HepG2 (cell line): Measurements from ENCODE around the gene ACSL6. TPM values are rescaled to one million over a fixed set of nuclear protein-coding genes. Genes with fewer than 3 reads are reported as not detected.

Source experiments
- ETV6 ChIP-seq: sonication (generic); formaldehyde crosslinking; conservative IDR thresholded peaks from 2 replicates; pipeline ENCODE4 v1.4.0; 2020; ENCODE audit warnings: missing genetic modification reagents
- GTF3A ChIP-seq: sonication (generic); formaldehyde crosslinking; conservative IDR thresholded peaks from 2 replicates; pipeline ENCODE4 v1.4.0; 2020; ENCODE audit warnings: mild to moderate bottlenecking, missing genetic modification reagents
- KAT8 ChIP-seq: IDR thresholded peaks from 2 replicates; pipeline ENCODE4 v1.6.1; 2016; ENCODE audit warnings: missing genetic modification reagents, missing compliant biosample characterization
- KDM2A ChIP-seq: sonication (generic); formaldehyde crosslinking; IDR thresholded peaks from 2 replicates; pipeline ENCODE4 v1.4.0; 2020; ENCODE audit warnings: low read depth, missing genetic modification reagents, borderline replicate concordance
- NR3C1 ChIP-seq: sonication (generic); formaldehyde crosslinking; IDR thresholded peaks from 2 replicates; pipeline ENCODE4 v1.4.0; 2020; ENCODE audit warnings: missing genetic modification reagents
- POLR2G ChIP-seq: fragments of 200-400 bp; formaldehyde crosslinking; IDR thresholded peaks from 2 replicates; pipeline ENCODE4 v1.6.1; 2018; ENCODE audit warnings: mild to moderate bottlenecking, low read depth, low read length, moderate library complexity
- RFX3 ChIP-seq: IDR thresholded peaks from 2 replicates; pipeline ENCODE4 v1.6.1; 2016; ENCODE audit warnings: missing biosample characterization, missing genetic modification reagents
- SRF ChIP-seq: IDR thresholded peaks from 2 replicates; pipeline ENCODE4 v1.6.1; 2011; ENCODE audit warnings: mild to moderate bottlenecking, low read depth, low read length, moderate library complexity
- ZNF263 ChIP-seq: sonication (generic); formaldehyde crosslinking; IDR thresholded peaks from 2 replicates; pipeline ENCODE4 v1.4.0; 2020; ENCODE audit warnings: missing genetic modification reagents
- ZNF441 ChIP-seq: sonication (generic); formaldehyde crosslinking; IDR thresholded peaks from 2 replicates; pipeline ENCODE4 v1.7.0; 2021; ENCODE audit warnings: missing genetic modification reagents, borderline replicate concordance
- ZNF547 ChIP-seq: sonication (generic); formaldehyde crosslinking; IDR thresholded peaks from 2 replicates; pipeline ENCODE4 v1.5.1; 2020; ENCODE audit warnings: mild to moderate bottlenecking, missing genetic modification reagents
- ZNF720 ChIP-seq: sonication (generic); formaldehyde crosslinking; IDR thresholded peaks from 2 replicates; pipeline ENCODE4 v1.4.0; 2020; ENCODE audit warnings: missing genetic modification reagents
- ZNF773 ChIP-seq: sonication (generic); formaldehyde crosslinking; IDR thresholded peaks from 2 replicates; pipeline ENCODE4 v1.4.0; 2020; ENCODE audit warnings: missing genetic modification reagents, borderline replicate concordance
- polyA plus RNA-seq, 8 experiments: library from polyadenylated mRNA; depleted of rRNA in 3 of 8; stranded (reverse) in 7 of 8; unstranded in 1 of 8; fragments of >200 nt; fragmentation: Illumina TruSeq in 4 of 8; extraction: Trizol in 4 of 8; gene quantifications; 2 replicates each; pipeline versions ENCODE4 v1.2.1 to v1.2.3, GENCODE V29; 2011 to 2016; ENCODE audit warnings: low read depth in 4 of 8, missing spikeins in 1 of 8, mixed read lengths in 1 of 8; ENCODE audit not compliant: insufficient read depth in 1 of 8
- total RNA-seq, 5 experiments: library from RNA; depleted of rRNA; stranded (reverse); fragments of >200 nt; fragmentation: Illumina TruSeq; extraction: Trizol; gene quantifications; 2 replicates each; pipeline ENCODE4 v1.2.3, GENCODE V29; 2016; ENCODE audit warnings: low read depth in 1 of 5
- TF ChIP-seq, protein P1 (sequence below): sonication (generic); formaldehyde crosslinking; IDR thresholded peaks from 2 replicates; pipeline ENCODE4 v1.5.1; 2020; ENCODE audit warnings: missing genetic modification reagents, mild to moderate bottlenecking, borderline replicate concordance
- TF ChIP-seq, protein P2 (sequence below): sonication (generic); formaldehyde crosslinking; IDR thresholded peaks from 2 replicates; pipeline ENCODE4 v1.5.0; 2020; ENCODE audit warnings: missing genetic modification reagents
- TF ChIP-seq, protein P3 (sequence below): sonication (generic); formaldehyde crosslinking; IDR thresholded peaks from 2 replicates; pipeline ENCODE4 v1.5.0; 2020; ENCODE audit warnings: missing genetic modification reagents
- TF ChIP-seq, protein P4 (sequence below): sonication (generic); formaldehyde crosslinking; IDR thresholded peaks from 2 replicates; pipeline ENCODE4 v1.4.0; 2020; ENCODE audit warnings: mild to moderate bottlenecking, missing genetic modification reagents
- TF ChIP-seq, protein P5 (sequence below): sonication (generic); formaldehyde crosslinking; IDR thresholded peaks from 2 replicates; pipeline ENCODE4 v1.5.0; 2020; ENCODE audit warnings: mild to moderate bottlenecking, missing genetic modification reagents

Gene ACSL6
- total and polyA plus RNA-seq, 2 of the 13 experiments (the other 11 are each of a cell fraction or from before 2014, with no cell fraction given), result 3.7 to 3.8 TPM

DNA sequence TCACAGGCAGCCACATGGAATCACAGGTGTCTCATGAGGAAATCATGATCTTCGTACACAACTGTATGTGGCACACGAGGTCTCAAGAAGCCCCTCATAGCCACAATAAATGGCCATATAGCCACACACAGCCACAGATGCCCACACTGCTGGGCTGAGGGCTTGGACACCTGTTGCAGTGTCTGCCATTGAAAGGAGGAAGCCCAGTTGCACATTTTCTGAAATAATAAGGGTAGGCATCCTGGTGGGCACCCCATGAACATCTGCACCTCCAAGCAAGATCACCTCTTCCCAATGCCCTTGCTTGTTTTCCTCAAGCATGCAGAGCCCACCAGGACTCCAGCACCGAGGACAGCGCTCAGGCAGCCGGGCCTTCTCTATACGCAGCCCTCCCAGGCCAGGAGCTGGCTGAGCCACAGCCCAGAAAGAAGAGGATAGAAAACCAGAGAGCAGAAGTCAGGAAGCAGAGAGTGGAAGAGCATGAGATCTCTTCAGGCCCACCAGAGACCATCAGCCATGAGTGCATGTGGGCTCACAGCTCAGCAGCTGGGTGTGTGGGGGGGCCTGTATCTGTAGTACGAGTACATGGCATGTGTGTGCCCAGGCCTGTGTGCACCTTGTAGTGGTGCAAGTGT lies 1.0 kb upstream of the ACSL6 start (continued):
- TF ChIP-seq ETV6 (CRISPR knock-in tag) (peak; percentile 78; the same call in 1 of the 2 replicates), NR3C1 (no peak), GTF3A (no peak), SRF (no peak), ZNF773 (0 out of 2 replicates have a peak, but pooled peaks have one; percentile 81), RFX3 (no peak; the same call in 1 of the 2 replicates), KAT8 (0 out of 2 replicates have a peak, but pooled peaks have one; percentile 34), KDM2A (CRISPR knock-in tag) (peak; percentile 72; the same call in 1 of the 2 replicates), ZNF720 (CRISPR knock-in tag) (no peak), POLR2G (no peak), ZNF547 (CRISPR knock-in tag) (no peak), ZNF441 (CRISPR knock-in tag) (peak; percentile 76; the same call in 1 of the 2 replicates), ZNF263 (CRISPR knock-in tag) (no peak)
- TF ChIP-seq, protein P1, sequence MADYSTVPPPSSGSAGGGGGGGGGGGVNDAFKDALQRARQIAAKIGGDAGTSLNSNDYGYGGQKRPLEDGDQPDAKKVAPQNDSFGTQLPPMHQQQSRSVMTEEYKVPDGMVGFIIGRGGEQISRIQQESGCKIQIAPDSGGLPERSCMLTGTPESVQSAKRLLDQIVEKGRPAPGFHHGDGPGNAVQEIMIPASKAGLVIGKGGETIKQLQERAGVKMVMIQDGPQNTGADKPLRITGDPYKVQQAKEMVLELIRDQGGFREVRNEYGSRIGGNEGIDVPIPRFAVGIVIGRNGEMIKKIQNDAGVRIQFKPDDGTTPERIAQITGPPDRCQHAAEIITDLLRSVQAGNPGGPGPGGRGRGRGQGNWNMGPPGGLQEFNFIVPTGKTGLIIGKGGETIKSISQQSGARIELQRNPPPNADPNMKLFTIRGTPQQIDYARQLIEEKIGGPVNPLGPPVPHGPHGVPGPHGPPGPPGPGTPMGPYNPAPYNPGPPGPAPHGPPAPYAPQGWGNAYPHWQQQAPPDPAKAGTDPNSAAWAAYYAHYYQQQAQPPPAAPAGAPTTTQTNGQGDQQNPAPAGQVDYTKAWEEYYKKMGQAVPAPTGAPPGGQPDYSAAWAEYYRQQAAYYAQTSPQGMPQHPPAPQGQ, result no peak
- TF ChIP-seq, protein P2, sequence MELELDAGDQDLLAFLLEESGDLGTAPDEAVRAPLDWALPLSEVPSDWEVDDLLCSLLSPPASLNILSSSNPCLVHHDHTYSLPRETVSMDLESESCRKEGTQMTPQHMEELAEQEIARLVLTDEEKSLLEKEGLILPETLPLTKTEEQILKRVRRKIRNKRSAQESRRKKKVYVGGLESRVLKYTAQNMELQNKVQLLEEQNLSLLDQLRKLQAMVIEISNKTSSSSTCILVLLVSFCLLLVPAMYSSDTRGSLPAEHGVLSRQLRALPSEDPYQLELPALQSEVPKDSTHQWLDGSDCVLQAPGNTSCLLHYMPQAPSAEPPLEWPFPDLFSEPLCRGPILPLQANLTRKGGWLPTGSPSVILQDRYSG (CRISPR knock-in tag), result 0 out of 2 replicates have a peak, but pooled peaks have one; percentile 67
- TF ChIP-seq, protein P3, sequence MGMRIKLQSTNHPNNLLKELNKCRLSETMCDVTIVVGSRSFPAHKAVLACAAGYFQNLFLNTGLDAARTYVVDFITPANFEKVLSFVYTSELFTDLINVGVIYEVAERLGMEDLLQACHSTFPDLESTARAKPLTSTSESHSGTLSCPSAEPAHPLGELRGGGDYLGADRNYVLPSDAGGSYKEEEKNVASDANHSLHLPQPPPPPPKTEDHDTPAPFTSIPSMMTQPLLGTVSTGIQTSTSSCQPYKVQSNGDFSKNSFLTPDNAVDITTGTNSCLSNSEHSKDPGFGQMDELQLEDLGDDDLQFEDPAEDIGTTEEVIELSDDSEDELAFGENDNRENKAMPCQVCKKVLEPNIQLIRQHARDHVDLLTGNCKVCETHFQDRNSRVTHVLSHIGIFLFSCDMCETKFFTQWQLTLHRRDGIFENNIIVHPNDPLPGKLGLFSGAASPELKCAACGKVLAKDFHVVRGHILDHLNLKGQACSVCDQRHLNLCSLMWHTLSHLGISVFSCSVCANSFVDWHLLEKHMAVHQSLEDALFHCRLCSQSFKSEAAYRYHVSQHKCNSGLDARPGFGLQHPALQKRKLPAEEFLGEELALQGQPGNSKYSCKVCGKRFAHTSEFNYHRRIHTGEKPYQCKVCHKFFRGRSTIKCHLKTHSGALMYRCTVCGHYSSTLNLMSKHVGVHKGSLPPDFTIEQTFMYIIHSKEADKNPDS (CRISPR knock-in tag), result no peak
- TF ChIP-seq, protein P4, sequence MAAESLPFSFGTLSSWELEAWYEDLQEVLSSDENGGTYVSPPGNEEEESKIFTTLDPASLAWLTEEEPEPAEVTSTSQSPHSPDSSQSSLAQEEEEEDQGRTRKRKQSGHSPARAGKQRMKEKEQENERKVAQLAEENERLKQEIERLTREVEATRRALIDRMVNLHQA, result no peak
- TF ChIP-seq, protein P5, sequence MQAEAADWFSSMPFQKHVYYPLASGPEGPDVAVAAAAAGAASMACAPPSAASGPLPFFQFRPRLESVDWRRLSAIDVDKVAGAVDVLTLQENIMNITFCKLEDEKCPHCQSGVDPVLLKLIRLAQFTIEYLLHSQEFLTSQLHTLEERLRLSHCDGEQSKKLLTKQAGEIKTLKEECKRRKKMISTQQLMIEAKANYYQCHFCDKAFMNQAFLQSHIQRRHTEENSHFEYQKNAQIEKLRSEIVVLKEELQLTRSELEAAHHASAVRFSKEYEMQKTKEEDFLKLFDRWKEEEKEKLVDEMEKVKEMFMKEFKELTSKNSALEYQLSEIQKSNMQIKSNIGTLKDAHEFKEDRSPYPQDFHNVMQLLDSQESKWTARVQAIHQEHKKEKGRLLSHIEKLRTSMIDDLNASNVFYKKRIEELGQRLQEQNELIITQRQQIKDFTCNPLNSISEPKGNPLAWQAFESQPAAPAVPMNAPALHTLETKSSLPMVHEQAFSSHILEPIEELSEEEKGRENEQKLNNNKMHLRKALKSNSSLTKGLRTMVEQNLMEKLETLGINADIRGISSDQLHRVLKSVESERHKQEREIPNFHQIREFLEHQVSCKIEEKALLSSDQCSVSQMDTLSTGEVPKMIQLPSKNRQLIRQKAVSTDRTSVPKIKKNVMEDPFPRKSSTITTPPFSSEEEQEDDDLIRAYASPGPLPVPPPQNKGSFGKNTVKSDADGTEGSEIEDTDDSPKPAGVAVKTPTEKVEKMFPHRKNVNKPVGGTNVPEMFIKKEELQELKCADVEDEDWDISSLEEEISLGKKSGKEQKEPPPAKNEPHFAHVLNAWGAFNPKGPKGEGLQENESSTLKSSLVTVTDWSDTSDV, result no peak
